ENCODE measurements around the gene PTPN23. TPM values are rescaled to one million over a fixed set of nuclear protein-coding genes. Genes with fewer than 3 reads are reported as not detected.

The PTPN23 gene
- total RNA-seq, 2 donors from 2014 or later, result 44.2 to 54.1 TPM

DNA sequence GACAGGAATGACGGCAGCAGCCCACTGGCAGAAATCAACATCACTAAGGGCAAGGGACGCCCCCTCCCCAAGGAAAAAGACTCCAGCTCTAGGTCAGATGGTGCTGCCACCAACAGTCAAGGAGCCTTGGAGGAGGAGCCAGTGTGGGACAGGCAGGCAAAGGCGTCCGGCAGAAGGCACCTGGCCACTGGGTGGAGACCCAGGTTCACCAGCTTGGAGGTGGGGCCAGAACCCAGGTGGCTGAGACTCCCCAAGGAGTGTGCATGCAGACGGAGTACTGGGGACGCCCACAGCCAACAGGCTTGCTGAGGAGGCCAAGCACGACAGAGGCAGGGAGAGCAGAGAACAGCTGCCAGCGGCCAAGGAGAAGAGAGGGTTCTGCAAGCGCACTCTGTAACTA, 35.2 kb downstream of the PTPN23 start:
- Histone ChIP-seq H3K27ac (ENCODE audit: low read depth, low read length) (no peak overlapping the region), H3K36me3 (ENCODE audit: control insufficient read depth, insufficient read depth, low read length) (peaks cover 55% of the 10 kb centered on the region), H3K4me3 (ENCODE audit: low read length) (no peak overlapping the region), H3K4me1 (ENCODE audit: control insufficient read depth, insufficient read depth, low read length) (no peaks in the 10 kb centered on the region), H3K9me3 (ENCODE audit: control insufficient read depth, low read length) (no peaks in the 10 kb centered on the region), H3K9ac (ENCODE audit: extremely low read depth, low read length, poor library complexity, severe bottlenecking) (no peak overlapping the region), H3K27me3 (ENCODE audit: control insufficient read depth, insufficient read depth, low read length, poor library complexity, severe bottlenecking) (no peaks in the 10 kb centered on the region)
- H3K4me1 Mint-ChIP-seq, result no peaks in the 10 kb centered on the region
- peak; percentile 81 for DNase-seq
- no peak overlapping the region for H3K4me3 Mint-ChIP-seq
- TF ChIP-seq, protein P1, sequence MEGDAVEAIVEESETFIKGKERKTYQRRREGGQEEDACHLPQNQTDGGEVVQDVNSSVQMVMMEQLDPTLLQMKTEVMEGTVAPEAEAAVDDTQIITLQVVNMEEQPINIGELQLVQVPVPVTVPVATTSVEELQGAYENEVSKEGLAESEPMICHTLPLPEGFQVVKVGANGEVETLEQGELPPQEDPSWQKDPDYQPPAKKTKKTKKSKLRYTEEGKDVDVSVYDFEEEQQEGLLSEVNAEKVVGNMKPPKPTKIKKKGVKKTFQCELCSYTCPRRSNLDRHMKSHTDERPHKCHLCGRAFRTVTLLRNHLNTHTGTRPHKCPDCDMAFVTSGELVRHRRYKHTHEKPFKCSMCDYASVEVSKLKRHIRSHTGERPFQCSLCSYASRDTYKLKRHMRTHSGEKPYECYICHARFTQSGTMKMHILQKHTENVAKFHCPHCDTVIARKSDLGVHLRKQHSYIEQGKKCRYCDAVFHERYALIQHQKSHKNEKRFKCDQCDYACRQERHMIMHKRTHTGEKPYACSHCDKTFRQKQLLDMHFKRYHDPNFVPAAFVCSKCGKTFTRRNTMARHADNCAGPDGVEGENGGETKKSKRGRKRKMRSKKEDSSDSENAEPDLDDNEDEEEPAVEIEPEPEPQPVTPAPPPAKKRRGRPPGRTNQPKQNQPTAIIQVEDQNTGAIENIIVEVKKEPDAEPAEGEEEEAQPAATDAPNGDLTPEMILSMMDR (conservative IDR thresholded peaks at IDR 0.05), result no peak
- H3K9me3 Mint-ChIP-seq, result peaks cover 5% of the 10 kb centered on the region
- no peak overlapping the region for H3K27ac Mint-ChIP-seq
- WGBS, 2 experiments (ENCODE audit: insufficient coverage in 1 of 2, insufficient read length in 1 of 2), result 89 to 93% methylated on average over 8 to 9 of the region's 9 CpGs
- peaks cover 56% of the 10 kb centered on the region for H3K36me3 Mint-ChIP-seq (ENCODE audit: low read depth)
- no peaks in the 10 kb centered on the region for H3K27me3 Mint-ChIP-seq (ENCODE audit: insufficient read depth)

DNA sequence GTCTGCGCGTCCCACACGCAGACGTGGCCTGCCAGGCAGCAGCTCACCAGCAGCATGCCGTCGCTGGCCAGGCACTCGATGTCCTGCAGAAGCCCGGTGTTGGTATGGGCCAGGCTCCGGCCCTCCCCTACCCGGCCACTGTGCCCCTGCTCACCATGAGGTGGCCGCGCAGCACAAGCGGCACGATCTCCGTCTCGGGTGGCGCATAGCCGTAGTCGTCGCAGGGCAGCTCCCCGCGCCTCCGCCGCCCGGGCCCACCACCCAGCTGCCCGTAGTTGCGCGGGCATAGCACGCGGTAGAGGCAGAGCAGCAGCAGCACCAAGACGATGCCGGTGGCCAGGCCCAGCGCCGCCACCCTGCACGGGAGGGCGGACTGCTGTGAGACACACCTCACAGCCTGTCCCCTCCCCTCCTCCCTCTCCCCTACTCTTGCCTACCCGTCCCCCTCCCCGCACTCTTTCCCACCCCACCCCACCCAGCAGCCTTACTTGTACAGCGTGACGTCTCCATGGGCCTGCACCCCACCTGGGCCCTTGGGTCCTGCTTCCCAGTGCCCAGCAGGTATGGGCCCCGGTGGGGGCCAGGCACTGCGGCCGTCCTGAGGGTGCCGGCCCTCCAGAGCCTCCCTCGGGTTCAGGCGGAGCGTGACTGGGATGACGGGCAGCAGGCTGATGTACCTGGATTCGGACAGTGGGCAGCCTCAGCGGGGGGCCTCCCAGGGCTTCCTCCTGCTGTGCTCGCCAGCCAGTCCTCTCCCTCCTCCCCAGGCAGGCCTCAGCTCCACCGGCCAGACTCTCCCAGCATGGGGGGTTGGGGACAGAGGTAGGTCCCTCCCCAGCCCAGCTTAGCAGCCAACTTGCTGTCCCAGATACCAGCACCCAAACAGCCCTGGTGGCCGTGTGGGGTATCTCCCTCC, 37.6 kb downstream of the PTPN23 start:
- Mint-ChIP-seq H3K9me3 (peaks cover 5% of the 10 kb centered on the region), H3K4me3 (no peak overlapping the region), H3K27ac (no peak overlapping the region), H3K36me3 (ENCODE audit: low read depth) (peaks cover 47% of the 10 kb centered on the region), H3K4me1 (peaks cover 4% of the 10 kb centered on the region), H3K27me3 (ENCODE audit: insufficient read depth) (no peaks in the 10 kb centered on the region)
- Histone ChIP-seq H3K9me3 (ENCODE audit: control insufficient read depth, low read length) (no peaks in the 10 kb centered on the region), H3K27me3 (ENCODE audit: control insufficient read depth, insufficient read depth, low read length, poor library complexity, severe bottlenecking) (no peaks in the 10 kb centered on the region), H3K27ac (ENCODE audit: low read depth, low read length) (no peak overlapping the region), H3K36me3 (ENCODE audit: control insufficient read depth, insufficient read depth, low read length) (peaks cover 46% of the 10 kb centered on the region), H3K4me3 (ENCODE audit: low read length) (no peak overlapping the region), H3K9ac (ENCODE audit: extremely low read depth, low read length, poor library complexity, severe bottlenecking) (no peak overlapping the region), H3K4me1 (ENCODE audit: control insufficient read depth, insufficient read depth, low read length) (no peaks in the 10 kb centered on the region)
- TF ChIP-seq, protein P1 (conservative IDR thresholded peaks at IDR 0.05), result peak; percentile 59
- WGBS, 2 experiments (ENCODE audit: insufficient coverage in 1 of 2, insufficient read length in 1 of 2), result 95 to 96% methylated on average over 32 to 53 of the region's 53 CpGs
- DNase-seq, result peak; percentile 72

DNA sequence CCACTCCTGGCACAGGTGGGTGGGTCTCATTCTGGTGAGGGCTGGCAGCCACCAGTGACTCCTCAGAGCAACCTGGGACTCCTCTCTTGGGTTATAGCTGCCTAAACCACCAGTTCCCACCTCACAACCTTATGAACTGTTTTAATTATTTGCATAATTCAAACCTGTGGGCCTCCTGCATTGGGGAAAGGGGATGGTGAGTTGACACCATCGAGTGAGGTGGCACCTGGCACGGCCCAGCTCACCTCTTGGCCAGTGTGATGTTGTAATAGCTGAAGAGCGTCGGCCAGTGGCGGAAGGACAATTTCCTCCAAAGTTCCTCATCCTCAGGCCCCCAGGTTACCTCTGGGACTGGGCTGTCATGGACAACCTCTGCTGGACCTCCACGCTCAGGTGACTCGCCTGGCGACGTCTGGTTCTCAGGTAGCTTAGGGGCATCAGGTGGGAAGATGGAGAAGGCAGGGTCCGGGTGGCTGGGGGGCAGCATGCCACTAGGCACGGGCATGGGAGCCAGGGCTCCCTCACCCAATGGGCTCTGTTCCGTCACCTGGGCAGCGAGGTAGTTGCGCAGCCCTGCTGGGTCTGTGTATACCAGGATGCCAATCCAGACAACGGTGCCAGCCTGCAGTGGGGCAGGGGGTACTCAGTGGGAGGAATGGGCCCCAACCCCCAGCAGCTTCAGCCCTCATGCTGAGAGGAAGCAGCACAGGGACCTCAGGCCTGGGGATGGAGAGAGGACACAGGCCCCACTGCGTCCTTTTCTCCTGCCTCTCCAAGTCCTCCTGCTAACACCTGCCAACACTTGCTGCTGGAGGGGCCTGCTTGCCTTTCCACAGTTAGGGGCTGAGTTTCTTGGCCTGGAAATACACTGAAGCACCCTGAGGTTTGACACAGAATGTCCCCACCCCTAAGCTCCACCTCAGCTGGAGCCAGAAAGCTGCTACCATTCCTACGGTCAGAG, 38.5 kb downstream of the PTPN23 start:
- DNase-seq, result no peak
- H3K36me3 ChIP-seq (ENCODE audit: control insufficient read depth, insufficient read depth, low read length), result peaks cover 39% of the 10 kb centered on the region
- no peaks in the 10 kb centered on the region for H3K27me3 ChIP-seq (ENCODE audit: control insufficient read depth, insufficient read depth, low read length, poor library complexity, severe bottlenecking)
- peaks cover 5% of the 10 kb centered on the region for H3K9me3 Mint-ChIP-seq
- 96 to 97% methylated on average over 6 to 17 of the region's 17 CpGs for WGBS, 2 experiments (ENCODE audit: insufficient coverage in 1 of 2, insufficient read length in 1 of 2)
- TF ChIP-seq, protein P1 (conservative IDR thresholded peaks at IDR 0.05), result no peak
- H3K4me1 ChIP-seq (ENCODE audit: control insufficient read depth, insufficient read depth, low read length), result no peaks in the 10 kb centered on the region
- no peak overlapping the region for H3K9ac ChIP-seq (ENCODE audit: extremely low read depth, low read length, poor library complexity, severe bottlenecking)
- H3K27me3 Mint-ChIP-seq (ENCODE audit: insufficient read depth), result no peaks in the 10 kb centered on the region
- peaks cover 48% of the 10 kb centered on the region for H3K36me3 Mint-ChIP-seq (ENCODE audit: low read depth)
- H3K4me3 Mint-ChIP-seq, result no peak overlapping the region
- H3K27ac ChIP-seq (ENCODE audit: low read depth, low read length), result no peak overlapping the region
- H3K4me1 Mint-ChIP-seq, result peaks cover 4% of the 10 kb centered on the region
- H3K27ac Mint-ChIP-seq, result peak overlapping the region; percentile 62
- H3K4me3 ChIP-seq (ENCODE audit: low read length), result no peak overlapping the region
- no peaks in the 10 kb centered on the region for H3K9me3 ChIP-seq (ENCODE audit: control insufficient read depth, low read length)

All from endodermal cell (in vitro differentiated cells).